GOT3 (cell line): ENCODE measurements around the gene HK2.

Experiments used
- DNase-seq: peaks from one replicate; lab custom pipeline; 2025; ENCODE audit warnings: mixed read lengths; lab: John Stamatoyannopoulos, UW

Gene HK2

DNA sequence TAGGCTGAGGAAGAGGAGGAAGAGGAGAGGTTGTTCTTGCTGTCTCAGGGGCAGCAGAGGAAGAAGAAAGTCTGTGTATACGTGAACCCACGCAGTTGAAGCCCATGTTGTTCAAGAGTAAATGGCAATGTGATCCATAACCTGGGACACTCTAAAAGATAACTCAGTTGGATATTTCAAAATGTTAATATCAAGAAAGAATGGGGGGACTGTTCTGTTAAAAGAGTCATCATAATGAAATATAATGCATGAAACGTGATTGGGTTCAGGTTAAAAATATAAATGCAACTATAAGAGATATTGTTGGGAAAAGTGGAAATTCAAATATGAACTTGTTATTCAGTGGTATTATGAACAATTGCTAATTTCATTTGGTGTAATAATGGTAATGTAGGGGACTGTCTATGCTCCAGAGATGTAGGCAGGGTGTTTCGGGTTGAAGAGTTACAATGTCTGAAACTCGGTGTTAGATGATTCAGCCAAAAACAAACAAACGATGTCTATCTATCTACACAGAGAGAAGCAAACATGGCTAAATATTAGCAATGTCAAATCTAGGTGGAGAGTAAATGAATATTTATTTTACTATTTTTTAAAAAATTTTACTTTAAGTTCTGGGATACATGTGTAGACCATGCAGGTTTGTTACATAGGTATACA lies 103.4 kb downstream of the HK2 start:
- no peak for DNase-seq

- DNase-seq, result no peak
Measured at GRCh38 chr2:74938264-74938663, 104.3 kb downstream of the HK2 start.

DNA sequence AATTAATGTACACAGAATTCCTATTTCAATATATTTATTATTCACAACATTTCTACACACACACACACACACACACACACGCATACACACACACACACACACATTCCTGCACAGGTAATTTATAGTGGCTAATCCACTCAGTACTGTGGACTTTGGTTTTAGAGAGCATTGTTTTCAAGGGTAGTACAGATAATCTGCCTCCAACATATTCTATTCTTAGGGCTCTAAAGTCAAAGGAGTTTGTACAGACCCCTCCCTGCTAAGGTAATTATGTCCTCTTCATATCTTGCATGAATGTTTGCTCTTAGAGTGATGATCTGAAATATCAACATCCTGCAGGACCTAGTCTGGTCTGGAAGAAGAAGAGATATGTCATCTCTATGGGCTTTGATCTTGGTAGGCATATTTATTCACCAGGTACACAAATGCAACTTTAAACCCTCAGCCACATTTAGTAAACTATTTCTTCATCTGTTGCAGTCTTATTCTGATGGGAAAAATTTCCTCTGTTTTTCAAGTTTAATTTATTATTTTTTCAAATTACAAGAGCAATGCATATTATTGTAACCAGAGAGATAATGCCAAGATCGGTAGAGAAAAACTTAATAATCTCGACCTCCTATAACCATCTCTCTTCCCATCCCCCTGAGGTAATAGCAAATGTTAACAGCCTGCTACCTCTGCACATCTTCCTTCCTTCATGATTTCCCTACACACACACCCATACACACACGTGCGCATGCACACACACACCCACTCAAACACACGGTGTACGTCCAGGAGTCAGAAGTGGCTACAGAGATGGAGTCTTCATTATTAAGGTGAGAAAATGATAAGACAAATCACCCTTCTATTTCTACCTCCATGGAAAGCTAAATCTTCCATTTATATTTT lies 106.2 kb downstream of the HK2 start:
- no peak for DNase-seq

GRCh38 chr2:74941284-74941683 lies 107.4 kb downstream of the HK2 start:
- no peak for DNase-seq

- no peak for DNase-seq
Measured at GRCh38 chr2:74942263-74942662, 108.3 kb downstream of the HK2 start.
